Measurements from ENCODE around the gene IGSF5.

GRCh38 chr21:39754811-39755210, 9.8 kb downstream of the IGSF5 start:
- TF ChIP-seq, protein P1, sequence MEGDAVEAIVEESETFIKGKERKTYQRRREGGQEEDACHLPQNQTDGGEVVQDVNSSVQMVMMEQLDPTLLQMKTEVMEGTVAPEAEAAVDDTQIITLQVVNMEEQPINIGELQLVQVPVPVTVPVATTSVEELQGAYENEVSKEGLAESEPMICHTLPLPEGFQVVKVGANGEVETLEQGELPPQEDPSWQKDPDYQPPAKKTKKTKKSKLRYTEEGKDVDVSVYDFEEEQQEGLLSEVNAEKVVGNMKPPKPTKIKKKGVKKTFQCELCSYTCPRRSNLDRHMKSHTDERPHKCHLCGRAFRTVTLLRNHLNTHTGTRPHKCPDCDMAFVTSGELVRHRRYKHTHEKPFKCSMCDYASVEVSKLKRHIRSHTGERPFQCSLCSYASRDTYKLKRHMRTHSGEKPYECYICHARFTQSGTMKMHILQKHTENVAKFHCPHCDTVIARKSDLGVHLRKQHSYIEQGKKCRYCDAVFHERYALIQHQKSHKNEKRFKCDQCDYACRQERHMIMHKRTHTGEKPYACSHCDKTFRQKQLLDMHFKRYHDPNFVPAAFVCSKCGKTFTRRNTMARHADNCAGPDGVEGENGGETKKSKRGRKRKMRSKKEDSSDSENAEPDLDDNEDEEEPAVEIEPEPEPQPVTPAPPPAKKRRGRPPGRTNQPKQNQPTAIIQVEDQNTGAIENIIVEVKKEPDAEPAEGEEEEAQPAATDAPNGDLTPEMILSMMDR (conservative IDR thresholded peaks at IDR 0.05; ENCODE audit: low read length) = no peak
- TF ChIP-seq EZH2phosphoT487 (IDR thresholded peaks at IDR 0.05; ENCODE audit: borderline replicate concordance, low read depth, low read length) = no peak
